Smooth muscle cell (in vitro differentiated cells): ENCODE measurements around the gene CRYBG1. TPM values are rescaled to one million over a fixed set of nuclear protein-coding genes. Genes with fewer than 3 reads are reported as not detected.

ENCODE experiments used
- DNase-seq: peaks from one replicate; lab custom pipeline; 2025; ENCODE audit not compliant: unreplicated experiment; lab: John Stamatoyannopoulos, UW
- H2AFZ ChIP-seq: fragments of 200-600 bp; sonication (generic); 2 replicates; pipeline ENCODE4 v1.6.0; 2016; ENCODE audit warnings: antibody characterized with exemption, low read depth, mild to moderate bottlenecking
- H3F3A ChIP-seq: fragments of 200-600 bp; sonication (generic); 2 replicates; pipeline ENCODE4 v1.6.0; 2017; ENCODE audit warnings: antibody characterized with exemption, low read depth
- H3K27ac ChIP-seq: fragments of 200-600 bp; sonication (generic); 2 replicates; pipeline ENCODE4 v1.5.1; 2016; ENCODE audit warnings: low read depth, mild to moderate bottlenecking
- H3K27me3 ChIP-seq: fragments of 200-600 bp; sonication (generic); 2 replicates; pipeline ENCODE4 v1.6.1; 2016; ENCODE audit warnings: low read depth, mild to moderate bottlenecking
- H3K36me3 ChIP-seq: fragments of 200-600 bp; sonication (generic); 2 replicates; pipeline ENCODE4 v1.5.1; 2016; ENCODE audit warnings: low read depth
- H3K4me1 ChIP-seq: fragments of 200-600 bp; sonication (generic); 2 replicates; pipeline ENCODE4 v1.5.1; 2016; ENCODE audit warnings: low read depth
- H3K4me2 ChIP-seq: fragments of 200-600 bp; sonication (generic); 2 replicates; pipeline ENCODE4 v1.6.0; 2016; ENCODE audit warnings: mild to moderate bottlenecking
- H3K4me3 ChIP-seq: fragments of 200-600 bp; sonication (generic); 2 replicates; pipeline ENCODE4 v1.5.1; 2016; ENCODE audit warnings: mild to moderate bottlenecking
- H3K79me2 ChIP-seq: fragments of 200-600 bp; sonication (generic); 2 replicates; pipeline ENCODE4 v1.6.0; 2016; ENCODE audit warnings: low read depth, mild to moderate bottlenecking
- H3K9ac ChIP-seq: fragments of 200-600 bp; sonication (generic); 2 replicates; pipeline ENCODE4 v1.6.0; 2016; ENCODE audit warnings: low read depth
- H3K9me3 ChIP-seq: fragments of 200-600 bp; sonication (generic); replicated peaks from 2 replicates; pipeline ENCODE4 v1.5.1; 2016; ENCODE audit warnings: low read depth
- H4K20me1 ChIP-seq: fragments of 200-600 bp; sonication (generic); 2 replicates; pipeline ENCODE4 v1.6.0; 2016; ENCODE audit warnings: low read depth
- WGBS: methylation state at CpG from one replicate; pipeline ENCODE4 v1.1.7; 2016; ENCODE audit warnings: low lambda C conversion rate; 5-methylcytosine and 5-hydroxymethylcytosine counted together
- polyA plus RNA-seq: library from polyadenylated mRNA; unstranded; fragments of >200 nt; fragmentation: Nextera tagmentation; extraction: Ambion mirVana; gene quantifications from 2 replicates; pipeline ENCODE4 v1.2.1, GENCODE V29; 2016
- total RNA-seq: library from RNA; depleted of rRNA; stranded (reverse); fragments of >200 nt; gene quantifications from 2 replicates; pipeline ENCODE4 v1.2.3, GENCODE V29; 2014
- TF ChIP-seq, protein P1 (sequence below): fragments of 200-600 bp; sonication (generic); IDR thresholded peaks from 2 replicates; pipeline ENCODE4 v1.5.1; 2017; ENCODE audit warnings: borderline replicate concordance, mild to moderate bottlenecking, antibody characterized with exemption; ENCODE audit not compliant: insufficient read depth, poor library complexity, severe bottlenecking

The CRYBG1 gene
- total and polyA plus RNA-seq, 2 experiments from 2014 or later, result 0.98 to 11.9 TPM

- H4K20me1 ChIP-seq, result no peaks in the 10 kb centered on the region
- H3K4me1 ChIP-seq, result no peaks in the 10 kb centered on the region
- no peak overlapping the region for H3K9ac ChIP-seq
- no peaks in the 10 kb centered on the region for H3K79me2 ChIP-seq
- TF ChIP-seq, protein P1, sequence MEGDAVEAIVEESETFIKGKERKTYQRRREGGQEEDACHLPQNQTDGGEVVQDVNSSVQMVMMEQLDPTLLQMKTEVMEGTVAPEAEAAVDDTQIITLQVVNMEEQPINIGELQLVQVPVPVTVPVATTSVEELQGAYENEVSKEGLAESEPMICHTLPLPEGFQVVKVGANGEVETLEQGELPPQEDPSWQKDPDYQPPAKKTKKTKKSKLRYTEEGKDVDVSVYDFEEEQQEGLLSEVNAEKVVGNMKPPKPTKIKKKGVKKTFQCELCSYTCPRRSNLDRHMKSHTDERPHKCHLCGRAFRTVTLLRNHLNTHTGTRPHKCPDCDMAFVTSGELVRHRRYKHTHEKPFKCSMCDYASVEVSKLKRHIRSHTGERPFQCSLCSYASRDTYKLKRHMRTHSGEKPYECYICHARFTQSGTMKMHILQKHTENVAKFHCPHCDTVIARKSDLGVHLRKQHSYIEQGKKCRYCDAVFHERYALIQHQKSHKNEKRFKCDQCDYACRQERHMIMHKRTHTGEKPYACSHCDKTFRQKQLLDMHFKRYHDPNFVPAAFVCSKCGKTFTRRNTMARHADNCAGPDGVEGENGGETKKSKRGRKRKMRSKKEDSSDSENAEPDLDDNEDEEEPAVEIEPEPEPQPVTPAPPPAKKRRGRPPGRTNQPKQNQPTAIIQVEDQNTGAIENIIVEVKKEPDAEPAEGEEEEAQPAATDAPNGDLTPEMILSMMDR, result no peak
- H3F3A ChIP-seq, result no peaks in the 10 kb centered on the region
- no peak overlapping the region for H3K27ac ChIP-seq
- H3K9me3 ChIP-seq, result no peaks in the 10 kb centered on the region
- H2AFZ ChIP-seq, result no peak overlapping the region
- WGBS, result 87% methylated on average over 1 of the region's 1 CpG
- no peak overlapping the region for H3K4me2 ChIP-seq
- no peaks in the 10 kb centered on the region for H3K36me3 ChIP-seq
- H3K27me3 ChIP-seq, result peaks cover 2% of the 10 kb centered on the region
- H3K4me3 ChIP-seq, result no peak overlapping the region
- no peak for DNase-seq
Observed at GRCh38 chr6:106490030-106490429, 129.5 kb downstream of the CRYBG1 start.

GRCh38 chr6:106490436-106490835 lies 129.9 kb downstream of the CRYBG1 start:
- no peaks in the 10 kb centered on the region for H3K4me1 ChIP-seq
- no peaks in the 10 kb centered on the region for H4K20me1 ChIP-seq
- no peak overlapping the region for H3K4me2 ChIP-seq
- DNase-seq, result no peak
- no peak overlapping the region for H2AFZ ChIP-seq
- H3K27me3 ChIP-seq, result peaks cover 6% of the 10 kb centered on the region
- H3F3A ChIP-seq, result no peaks in the 10 kb centered on the region
- H3K79me2 ChIP-seq, result no peaks in the 10 kb centered on the region
- WGBS, result 91% methylated on average over 1 of the region's 1 CpG
- no peak overlapping the region for H3K27ac ChIP-seq
- H3K9me3 ChIP-seq, result no peaks in the 10 kb centered on the region
- no peak overlapping the region for H3K4me3 ChIP-seq
- H3K36me3 ChIP-seq, result no peaks in the 10 kb centered on the region
- TF ChIP-seq, protein P1, result no peak
- H3K9ac ChIP-seq, result no peak overlapping the region

DNA sequence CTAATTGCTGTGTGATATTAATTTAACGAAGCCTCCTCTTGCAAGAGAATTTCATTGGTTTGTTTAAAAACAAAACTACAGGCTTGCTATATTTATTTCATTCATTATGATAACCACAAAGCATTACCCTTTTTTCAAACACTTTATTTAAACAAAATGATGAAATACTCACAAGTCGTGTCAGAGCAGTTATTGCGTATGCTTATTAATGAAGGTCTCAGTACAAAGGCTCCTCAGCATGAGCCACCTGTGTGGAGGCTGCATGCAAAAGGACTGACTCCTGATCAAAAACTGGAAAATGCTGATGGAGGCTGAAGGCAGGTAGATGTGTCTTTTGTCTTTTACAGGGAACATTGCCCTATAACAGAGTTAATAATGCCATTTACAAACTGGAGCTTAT lies 130.5 kb downstream of the CRYBG1 start:
- no peak overlapping the region for H3K4me3 ChIP-seq
- no peak overlapping the region for H3K9ac ChIP-seq
- H4K20me1 ChIP-seq, result no peaks in the 10 kb centered on the region
- H3K27ac ChIP-seq, result no peak overlapping the region
- no peaks in the 10 kb centered on the region for H3K79me2 ChIP-seq
- TF ChIP-seq, protein P1, result no peak
- no peaks in the 10 kb centered on the region for H3F3A ChIP-seq
- no peak overlapping the region for H2AFZ ChIP-seq
- no peak overlapping the region for H3K4me2 ChIP-seq
- H3K27me3 ChIP-seq, result peaks cover 6% of the 10 kb centered on the region
- no peaks in the 10 kb centered on the region for H3K36me3 ChIP-seq
- 84% methylated on average over 3 of the region's 3 CpGs for WGBS
- no peaks in the 10 kb centered on the region for H3K9me3 ChIP-seq
- no peaks in the 10 kb centered on the region for H3K4me1 ChIP-seq
- no peak for DNase-seq

DNA sequence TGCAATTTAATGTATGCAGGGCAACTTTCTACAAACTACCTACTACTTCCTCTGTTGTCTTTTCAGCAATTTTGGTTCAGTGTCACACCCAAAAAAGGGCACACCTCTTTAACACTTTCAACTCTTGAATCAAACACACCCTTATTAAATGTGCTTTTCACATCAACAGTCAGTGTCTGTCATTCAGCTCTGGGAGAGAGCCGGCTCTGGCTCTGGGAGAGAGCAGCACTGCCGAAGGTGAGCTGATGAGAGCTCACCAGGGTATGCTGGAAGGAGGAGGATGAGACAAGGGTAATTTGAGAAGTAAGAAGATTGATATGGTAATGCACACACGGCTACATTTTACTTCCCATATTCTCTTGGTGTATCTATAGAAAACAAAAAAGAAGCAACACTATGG lies 134.5 kb downstream of the CRYBG1 start:
- H4K20me1 ChIP-seq, result no peaks in the 10 kb centered on the region
- no peak overlapping the region for H3K9ac ChIP-seq
- TF ChIP-seq, protein P1, result no peak
- H3K36me3 ChIP-seq, result no peaks in the 10 kb centered on the region
- no peak overlapping the region for H3K4me2 ChIP-seq
- H3K9me3 ChIP-seq, result no peaks in the 10 kb centered on the region
- H3K27me3 ChIP-seq, result peaks cover 6% of the 10 kb centered on the region
- no peak overlapping the region for H3K4me3 ChIP-seq
- DNase-seq, result no peak
- H3K79me2 ChIP-seq, result no peaks in the 10 kb centered on the region
- H3F3A ChIP-seq, result no peaks in the 10 kb centered on the region
- WGBS, result 33% methylated on average over 3 of the region's 3 CpGs
- no peak overlapping the region for H2AFZ ChIP-seq
- no peak overlapping the region for H3K27ac ChIP-seq
- H3K4me1 ChIP-seq, result no peaks in the 10 kb centered on the region
